WTC11 (cell line): ENCODE measurements around the gene POTEI.
"Not testable (repeated sequence)": the region's sequence is repeated elsewhere in the genome, so short reads cannot be mapped to it uniquely, and the experiment has no call there.

Source experiments
- CREB1 ChIP-seq: sonication (generic); formaldehyde crosslinking; IDR thresholded peaks from 2 replicates; pipeline ENCODE4 v1.8.0; 2023; ENCODE audit warnings: mild to moderate bottlenecking, missing genetic modification reagents
- FOXK1 ChIP-seq: sonication (generic); formaldehyde crosslinking; IDR thresholded peaks from 2 replicates; pipeline ENCODE4 v1.8.0; 2022; ENCODE audit warnings: mild to moderate bottlenecking, moderate library complexity, missing genetic modification reagents
- JAZF1 ChIP-seq: fragments of 250-450 bp; sonication (Bioruptor Pico); IDR thresholded peaks from 2 replicates; pipeline ENCODE4 v1.9.0; 2021; ENCODE audit warnings: moderate library complexity, mild to moderate bottlenecking, inconsistent platforms
- TEAD4 ChIP-seq: sonication (generic); formaldehyde crosslinking; IDR thresholded peaks from 2 replicates; pipeline ENCODE4 v1.8.0; 2022; ENCODE audit warnings: mild to moderate bottlenecking, missing genetic modification reagents
- ZNF671 ChIP-seq: fragments of 250-450 bp; sonication (Bioruptor Pico); IDR thresholded peaks from 2 replicates; pipeline ENCODE4 v1.8.0; 2021; ENCODE audit warnings: mild to moderate bottlenecking
- TF ChIP-seq, protein P1 (sequence below): sonication (generic); formaldehyde crosslinking; IDR thresholded peaks from 2 replicates; pipeline ENCODE4 v1.8.1; 2022; ENCODE audit warnings: low read depth, missing genetic modification reagents, borderline replicate concordance
- TF ChIP-seq, protein P2 (sequence below): fragments of 200-600 bp; IDR thresholded peaks from 2 replicates; pipeline ENCODE4 v1.8.0; 2022; ENCODE audit warnings: antibody characterized with exemption
- TF ChIP-seq, protein P3 (sequence below): sonication (generic); formaldehyde crosslinking; conservative IDR thresholded peaks from 2 replicates; pipeline ENCODE4 v1.8.1; 2023; ENCODE audit warnings: mild to moderate bottlenecking, low read depth, missing genetic modification reagents, moderate library complexity
- TF ChIP-seq, protein P4 (sequence below): sonication (generic); formaldehyde crosslinking; IDR thresholded peaks from 2 replicates; pipeline ENCODE4 v1.8.1; 2022; ENCODE audit warnings: low read depth, mild to moderate bottlenecking, moderate library complexity, missing genetic modification reagents, borderline replicate concordance

DNA sequence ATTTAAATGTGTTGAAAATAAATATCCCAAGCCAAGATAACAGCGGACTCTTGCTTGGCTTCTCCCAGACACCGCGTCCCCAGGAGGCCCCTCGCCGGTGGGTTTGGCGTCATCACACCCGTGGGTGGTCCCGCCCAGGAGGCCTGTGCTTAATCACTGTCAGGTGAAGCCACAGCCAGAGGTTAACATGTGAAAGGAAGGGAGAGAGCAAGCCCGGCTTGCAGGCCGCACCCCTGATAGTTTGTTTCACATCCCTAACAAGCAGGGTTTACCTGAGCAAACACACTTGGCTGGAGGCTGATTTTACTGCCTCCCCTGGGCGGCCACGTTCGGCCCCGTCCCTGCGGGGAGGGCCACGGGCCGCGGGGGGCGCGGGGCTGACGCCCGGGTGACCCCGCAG is 13.3 kb upstream of the POTEI start:
- TF ChIP-seq, protein P1, sequence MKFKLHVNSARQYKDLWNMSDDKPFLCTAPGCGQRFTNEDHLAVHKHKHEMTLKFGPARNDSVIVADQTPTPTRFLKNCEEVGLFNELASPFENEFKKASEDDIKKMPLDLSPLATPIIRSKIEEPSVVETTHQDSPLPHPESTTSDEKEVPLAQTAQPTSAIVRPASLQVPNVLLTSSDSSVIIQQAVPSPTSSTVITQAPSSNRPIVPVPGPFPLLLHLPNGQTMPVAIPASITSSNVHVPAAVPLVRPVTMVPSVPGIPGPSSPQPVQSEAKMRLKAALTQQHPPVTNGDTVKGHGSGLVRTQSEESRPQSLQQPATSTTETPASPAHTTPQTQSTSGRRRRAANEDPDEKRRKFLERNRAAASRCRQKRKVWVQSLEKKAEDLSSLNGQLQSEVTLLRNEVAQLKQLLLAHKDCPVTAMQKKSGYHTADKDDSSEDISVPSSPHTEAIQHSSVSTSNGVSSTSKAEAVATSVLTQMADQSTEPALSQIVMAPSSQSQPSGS (CRISPR knock-in tag) = not testable (repeated sequence)
- TF ChIP-seq CREB1, JAZF1, FOXK1, TEAD4, ZNF671 (CRISPR knock-in tag): not testable (repeated sequence)
- TF ChIP-seq, protein P2, sequence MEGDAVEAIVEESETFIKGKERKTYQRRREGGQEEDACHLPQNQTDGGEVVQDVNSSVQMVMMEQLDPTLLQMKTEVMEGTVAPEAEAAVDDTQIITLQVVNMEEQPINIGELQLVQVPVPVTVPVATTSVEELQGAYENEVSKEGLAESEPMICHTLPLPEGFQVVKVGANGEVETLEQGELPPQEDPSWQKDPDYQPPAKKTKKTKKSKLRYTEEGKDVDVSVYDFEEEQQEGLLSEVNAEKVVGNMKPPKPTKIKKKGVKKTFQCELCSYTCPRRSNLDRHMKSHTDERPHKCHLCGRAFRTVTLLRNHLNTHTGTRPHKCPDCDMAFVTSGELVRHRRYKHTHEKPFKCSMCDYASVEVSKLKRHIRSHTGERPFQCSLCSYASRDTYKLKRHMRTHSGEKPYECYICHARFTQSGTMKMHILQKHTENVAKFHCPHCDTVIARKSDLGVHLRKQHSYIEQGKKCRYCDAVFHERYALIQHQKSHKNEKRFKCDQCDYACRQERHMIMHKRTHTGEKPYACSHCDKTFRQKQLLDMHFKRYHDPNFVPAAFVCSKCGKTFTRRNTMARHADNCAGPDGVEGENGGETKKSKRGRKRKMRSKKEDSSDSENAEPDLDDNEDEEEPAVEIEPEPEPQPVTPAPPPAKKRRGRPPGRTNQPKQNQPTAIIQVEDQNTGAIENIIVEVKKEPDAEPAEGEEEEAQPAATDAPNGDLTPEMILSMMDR = not testable (repeated sequence)
- TF ChIP-seq, protein P3, sequence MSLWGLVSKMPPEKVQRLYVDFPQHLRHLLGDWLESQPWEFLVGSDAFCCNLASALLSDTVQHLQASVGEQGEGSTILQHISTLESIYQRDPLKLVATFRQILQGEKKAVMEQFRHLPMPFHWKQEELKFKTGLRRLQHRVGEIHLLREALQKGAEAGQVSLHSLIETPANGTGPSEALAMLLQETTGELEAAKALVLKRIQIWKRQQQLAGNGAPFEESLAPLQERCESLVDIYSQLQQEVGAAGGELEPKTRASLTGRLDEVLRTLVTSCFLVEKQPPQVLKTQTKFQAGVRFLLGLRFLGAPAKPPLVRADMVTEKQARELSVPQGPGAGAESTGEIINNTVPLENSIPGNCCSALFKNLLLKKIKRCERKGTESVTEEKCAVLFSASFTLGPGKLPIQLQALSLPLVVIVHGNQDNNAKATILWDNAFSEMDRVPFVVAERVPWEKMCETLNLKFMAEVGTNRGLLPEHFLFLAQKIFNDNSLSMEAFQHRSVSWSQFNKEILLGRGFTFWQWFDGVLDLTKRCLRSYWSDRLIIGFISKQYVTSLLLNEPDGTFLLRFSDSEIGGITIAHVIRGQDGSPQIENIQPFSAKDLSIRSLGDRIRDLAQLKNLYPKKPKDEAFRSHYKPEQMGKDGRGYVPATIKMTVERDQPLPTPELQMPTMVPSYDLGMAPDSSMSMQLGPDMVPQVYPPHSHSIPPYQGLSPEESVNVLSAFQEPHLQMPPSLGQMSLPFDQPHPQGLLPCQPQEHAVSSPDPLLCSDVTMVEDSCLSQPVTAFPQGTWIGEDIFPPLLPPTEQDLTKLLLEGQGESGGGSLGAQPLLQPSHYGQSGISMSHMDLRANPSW (CRISPR knock-in tag) = not testable (repeated sequence)
- TF ChIP-seq, protein P4, sequence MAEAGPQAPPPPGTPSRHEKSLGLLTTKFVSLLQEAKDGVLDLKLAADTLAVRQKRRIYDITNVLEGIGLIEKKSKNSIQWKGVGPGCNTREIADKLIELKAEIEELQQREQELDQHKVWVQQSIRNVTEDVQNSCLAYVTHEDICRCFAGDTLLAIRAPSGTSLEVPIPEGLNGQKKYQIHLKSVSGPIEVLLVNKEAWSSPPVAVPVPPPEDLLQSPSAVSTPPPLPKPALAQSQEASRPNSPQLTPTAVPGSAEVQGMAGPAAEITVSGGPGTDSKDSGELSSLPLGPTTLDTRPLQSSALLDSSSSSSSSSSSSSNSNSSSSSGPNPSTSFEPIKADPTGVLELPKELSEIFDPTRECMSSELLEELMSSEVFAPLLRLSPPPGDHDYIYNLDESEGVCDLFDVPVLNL = not testable (repeated sequence)
